ENCODE results near the gene PHRF1.

Gene PHRF1

DNA sequence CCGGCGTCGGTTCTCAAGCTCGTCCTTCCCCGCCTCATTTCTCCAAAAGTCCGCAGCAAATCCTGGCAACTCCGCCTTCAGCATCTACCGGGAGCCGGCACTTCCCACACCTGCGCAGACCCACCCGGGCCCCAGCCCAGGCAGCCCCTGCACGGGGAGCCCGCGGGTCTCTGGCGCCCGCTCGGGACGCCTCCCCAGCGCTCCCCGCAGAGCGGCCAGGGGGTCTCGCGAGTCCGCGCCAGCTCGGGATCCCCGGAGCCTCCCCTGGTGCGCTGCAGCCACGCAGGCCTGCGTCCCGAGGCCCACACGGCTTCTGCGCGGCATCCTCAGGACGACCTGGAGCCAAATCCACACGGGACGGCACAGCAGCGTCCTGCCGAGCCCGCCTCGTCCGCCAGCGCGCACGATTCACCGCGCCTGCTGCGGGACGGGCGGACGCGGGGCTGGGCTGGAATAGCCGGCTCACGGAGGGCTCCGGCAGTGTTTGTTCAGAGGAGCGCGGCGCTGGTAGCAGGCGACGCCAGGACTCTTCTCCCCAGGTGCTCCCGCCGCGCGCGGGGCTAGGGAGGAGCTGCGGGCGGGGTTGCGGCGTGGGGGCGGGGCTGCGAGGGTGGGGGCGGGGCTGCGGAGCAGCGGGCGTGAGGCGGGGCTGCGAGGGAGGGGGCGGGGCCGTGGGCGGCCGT is 816 bp upstream of the PHRF1 start:
- no peak for DNase-seq

DNA sequence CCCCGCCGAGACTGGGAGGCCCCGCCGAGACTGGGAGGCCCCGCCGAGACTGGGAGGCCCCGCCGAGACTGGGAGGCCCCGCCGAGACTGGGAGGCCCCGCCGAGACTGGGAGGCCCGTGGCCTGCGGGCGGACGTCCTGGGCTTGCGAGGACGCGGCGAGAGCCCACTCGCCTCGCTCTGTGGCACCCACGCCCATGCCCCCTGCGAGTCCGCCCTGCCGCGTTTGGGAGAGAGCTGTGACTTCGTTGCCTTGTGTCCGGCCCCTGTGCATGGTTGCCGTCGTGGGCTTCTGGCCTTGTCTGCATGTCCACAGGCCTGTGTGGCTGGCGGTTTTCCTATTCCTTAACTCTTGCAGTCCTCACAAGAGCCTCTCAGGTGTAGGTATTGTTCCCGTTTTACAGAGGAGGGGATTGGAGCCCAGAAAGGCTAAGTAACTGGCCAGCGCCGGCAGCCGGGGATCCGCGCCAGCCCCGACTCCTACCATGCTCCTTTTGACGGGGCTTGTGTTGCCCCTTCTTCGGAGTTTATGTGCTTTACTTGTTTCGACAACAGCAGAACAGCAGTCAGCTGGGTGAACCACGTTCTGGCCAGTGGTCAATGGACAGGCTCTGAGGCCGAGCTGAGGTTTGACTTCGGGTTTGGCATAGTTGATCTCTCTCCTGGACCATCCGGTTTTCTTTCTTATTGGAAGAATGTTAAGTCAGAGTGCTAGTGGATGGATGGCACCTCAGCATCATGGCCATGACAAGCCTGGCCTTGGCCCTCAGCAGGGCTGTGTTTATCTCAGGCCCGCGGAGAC is 741 bp downstream of the PHRF1 start:
- no peak for DNase-seq

DNA sequence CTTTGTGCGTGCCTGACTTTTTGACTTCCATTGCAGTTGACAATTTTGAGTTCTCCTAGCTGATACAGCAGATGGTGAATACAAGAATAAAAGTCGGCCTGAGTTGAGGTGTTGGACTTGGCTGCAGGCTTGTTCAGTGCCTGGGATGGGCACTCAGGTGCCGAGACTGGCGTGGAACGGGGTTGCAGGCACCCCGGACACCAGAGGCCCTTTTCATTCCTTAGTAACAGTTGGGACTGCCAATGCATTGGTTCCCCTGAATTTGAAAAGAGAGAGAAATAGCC is 1.3 kb downstream of the PHRF1 start:
- no peak for DNase-seq

DNA sequence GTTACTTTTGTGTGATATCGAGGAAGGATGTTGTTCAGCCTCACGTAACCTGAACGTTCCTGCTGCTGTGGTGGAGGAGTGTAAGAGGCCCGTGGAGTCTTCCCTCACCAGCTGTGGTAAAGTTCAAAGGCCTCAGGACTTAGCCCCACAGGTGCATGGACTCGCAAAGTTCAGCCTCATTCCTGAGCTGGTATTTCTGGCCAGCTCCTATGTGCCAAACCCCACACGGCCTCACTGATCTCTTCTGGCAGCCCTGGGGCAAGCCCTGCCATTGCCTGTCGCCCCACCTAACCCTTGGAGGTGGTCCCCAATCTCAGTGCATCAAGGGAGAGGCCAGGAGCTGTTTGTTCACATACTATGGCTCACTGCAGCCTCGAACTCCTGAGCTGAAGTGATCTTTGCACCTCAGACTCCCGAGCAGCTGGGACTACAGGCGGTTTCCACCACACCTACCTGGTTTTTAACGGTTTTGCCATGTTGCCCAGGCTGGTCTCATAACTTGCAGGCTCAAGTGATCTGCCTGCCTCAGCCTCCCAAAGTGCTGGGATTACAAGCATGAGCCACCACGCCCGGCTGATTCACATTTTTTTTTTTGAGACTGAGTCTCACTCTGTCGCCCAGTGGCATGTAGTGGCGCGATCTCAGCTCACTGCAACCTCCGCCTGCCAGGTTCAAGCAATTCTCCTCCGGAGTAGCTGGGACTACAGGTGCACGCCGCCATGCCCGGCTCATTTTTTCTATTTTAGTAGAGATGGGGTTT is 2.2 kb downstream of the PHRF1 start:
- no peak for DNase-seq

DNA sequence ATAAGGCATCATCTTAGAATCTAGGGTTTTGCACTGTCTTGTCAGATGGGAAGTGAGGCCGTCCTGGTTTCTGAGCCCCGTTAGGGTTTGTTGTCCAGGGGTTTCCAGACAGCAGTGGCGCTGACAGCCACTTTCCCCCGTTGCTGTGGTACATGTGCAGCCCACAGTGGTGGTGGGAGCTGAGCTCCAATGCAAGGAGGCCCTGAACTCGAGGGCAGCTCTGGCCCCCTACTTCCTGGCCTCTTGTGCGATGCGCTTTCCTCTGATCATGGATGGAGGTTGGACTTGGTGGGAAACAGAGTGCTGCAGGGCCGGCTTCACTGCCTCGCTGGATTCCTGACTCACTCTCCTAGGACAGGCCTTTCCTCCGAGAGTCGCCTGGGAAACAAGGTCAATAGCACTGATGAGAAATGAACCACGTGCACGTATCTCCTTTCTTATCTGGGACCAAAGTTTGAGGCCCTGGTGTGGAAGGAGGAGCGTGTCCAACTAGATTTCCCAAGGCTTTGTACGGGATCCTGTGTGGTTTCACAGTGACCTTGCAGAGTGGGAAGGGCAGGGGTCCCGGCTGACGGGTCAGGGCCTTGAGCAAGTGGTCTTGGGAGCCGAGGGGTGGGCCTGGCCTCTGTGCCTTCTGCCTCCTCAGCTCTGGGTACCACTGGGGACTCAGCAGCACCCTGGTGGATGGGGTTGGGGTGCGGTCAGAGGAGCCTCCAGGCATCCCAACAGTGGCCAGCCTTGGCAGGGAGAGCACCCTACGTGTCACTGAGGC is 3.7 kb downstream of the PHRF1 start:
- DNase-seq = no peak

GRCh38 chr11:581342-581741 is 5.1 kb downstream of the PHRF1 start:
- no peak for DNase-seq

GRCh38 chr11:581752-582151 is 5.5 kb downstream of the PHRF1 start:
- no peak for DNase-seq

DNA sequence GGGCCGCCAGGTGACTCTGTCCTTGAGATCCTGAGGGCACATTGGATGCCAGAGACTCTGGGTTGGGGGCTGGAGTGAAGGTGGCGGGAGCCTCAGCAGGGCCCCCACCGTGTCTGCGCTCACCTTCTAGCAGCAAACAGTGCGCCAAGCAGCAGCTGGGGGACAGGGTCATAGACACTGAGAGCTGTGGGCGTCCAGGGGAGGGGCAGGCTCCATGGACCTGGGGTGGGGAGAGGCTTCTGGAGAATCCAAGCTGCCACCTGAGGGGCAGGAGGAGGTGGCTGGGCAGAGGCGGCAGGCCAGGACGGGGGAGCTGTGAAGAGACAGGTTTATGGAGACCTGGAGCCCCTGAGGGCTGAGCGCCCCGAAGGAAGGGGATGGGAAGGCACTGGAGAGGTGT is 8.0 kb downstream of the PHRF1 start:
- no peak for DNase-seq

- DNase-seq = no peak
These were observed 10.4 kb downstream of the PHRF1 start for GRCh38 chr11:586376-587316.

GRCh38 chr11:587546-587945 is 11.3 kb downstream of the PHRF1 start:
- DNase-seq = no peak

DNA sequence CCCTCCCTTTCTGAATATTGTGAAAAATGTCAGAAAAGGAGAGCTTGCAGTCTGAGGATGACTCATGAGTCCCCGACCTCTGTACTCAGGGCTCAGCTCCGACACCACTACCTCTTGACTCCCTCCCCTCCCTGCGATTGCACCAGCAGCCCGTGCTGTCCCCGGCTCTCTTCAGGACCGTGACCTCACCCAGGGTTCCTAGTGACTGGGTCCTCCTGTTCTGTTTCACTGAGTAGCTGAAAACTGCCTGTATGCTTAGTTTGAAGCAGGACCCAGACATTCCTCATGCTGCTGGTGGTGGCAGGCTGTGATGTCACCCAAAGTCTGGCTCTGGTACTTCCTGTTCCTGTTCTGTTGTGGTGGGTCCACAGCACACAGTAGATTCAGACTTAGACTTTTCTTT is 11.7 kb downstream of the PHRF1 start:
- DNase-seq = no peak

DNA sequence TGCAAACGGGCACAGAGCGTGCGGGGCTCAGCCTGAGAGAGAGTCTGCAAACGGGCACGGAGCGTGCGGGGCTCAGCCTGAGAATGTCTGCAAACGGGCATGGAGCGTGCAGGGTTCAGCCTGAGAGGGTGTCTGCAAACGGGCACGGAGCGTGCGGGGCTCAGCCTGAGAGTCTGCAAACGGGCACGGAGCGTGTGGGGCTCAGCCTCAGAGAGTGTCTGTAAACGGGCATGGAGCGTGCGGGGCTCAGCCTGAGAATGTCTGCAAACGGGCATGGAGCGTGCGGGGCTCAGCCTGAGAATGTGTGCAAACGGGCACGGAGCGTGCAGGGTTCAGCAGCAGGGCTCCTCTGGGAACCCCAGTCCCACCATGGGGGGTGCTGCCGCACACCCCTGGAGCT is 13.5 kb downstream of the PHRF1 start:
- no peak for DNase-seq

DNA sequence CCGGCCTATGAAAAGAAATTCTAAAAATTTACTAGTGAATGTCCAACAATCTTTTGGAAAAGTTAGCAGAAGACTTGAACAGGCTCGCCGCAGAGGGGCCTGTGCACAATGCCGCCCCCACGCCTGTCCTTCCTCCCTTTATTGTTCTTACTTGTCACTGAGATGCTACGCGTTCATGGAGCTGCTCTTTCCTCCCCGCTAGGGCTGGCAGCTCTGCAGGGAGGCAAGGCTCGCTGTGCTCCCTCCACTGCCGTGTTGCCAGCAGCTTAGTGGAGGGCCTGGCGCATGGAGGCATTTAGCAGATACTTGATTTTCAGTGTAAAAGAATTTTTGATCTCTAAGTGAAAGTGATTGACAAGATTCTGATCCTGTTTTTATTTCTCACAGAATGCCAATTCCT is 14.7 kb downstream of the PHRF1 start:
- no peak for DNase-seq

DNA sequence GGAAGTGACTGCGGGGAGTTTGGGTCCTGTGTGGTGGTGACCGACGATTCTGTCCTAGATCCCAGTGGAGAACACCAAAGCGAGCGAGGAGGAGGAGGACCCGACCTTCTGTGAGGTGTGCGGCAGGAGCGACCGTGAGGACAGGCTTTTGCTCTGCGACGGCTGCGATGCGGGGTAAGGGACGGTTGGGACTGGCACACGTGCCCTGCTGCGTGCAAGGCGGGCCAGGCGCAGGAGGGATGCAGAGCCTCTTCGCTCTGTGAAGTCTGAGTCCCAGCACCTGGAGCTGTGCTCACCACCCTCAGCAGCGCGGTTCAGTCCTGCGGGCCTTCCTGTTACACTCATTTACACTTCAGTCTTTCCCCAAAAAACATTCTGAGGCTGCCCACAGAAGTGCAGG is 16.2 kb downstream of the PHRF1 start:
- DNase-seq = no peak

DNA sequence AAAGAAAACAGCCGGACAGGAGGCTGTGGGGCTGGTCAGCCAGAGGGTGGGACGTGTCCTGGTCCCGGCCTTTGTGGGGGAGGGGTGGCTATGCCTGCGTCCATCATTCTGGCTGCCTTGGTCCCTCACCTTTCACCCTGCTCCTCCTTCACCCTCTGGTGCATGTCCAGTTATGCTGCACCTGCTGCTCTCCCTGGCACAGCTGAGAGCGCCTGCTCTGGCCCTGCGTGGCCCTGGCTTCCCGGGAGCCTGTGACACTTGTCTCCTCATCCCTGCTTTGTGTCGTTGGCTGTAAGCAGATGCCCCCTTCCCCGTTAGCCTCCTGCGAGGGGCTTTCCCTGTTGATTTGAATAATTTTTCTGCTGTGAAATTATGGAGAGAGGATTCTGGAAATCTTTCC is 16.6 kb downstream of the PHRF1 start:
- no peak for DNase-seq

- DNase-seq = no peak
These were observed 17.1 kb downstream of the PHRF1 start for GRCh38 chr11:593347-593746.

DNA sequence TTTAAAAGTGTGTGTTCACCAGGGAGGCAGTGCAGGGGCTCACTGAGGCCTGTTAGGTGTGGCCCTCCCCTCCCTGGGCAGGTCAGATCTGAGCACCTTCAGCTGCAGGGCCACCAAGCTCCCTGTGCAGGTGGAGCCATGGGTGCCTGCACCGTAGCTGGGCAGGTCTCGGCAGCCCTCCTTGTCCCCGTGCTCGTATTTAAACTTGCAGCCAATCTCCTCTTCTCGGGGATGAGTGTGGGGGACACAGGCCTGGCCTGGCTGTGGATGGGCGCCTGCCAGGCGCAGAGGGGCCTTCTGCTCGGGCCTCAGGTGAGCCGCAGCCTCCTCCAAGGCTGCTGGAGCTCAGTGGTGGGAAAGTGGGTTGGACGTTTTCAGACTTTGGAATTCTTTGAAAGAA is 19.1 kb downstream of the PHRF1 start:
- DNase-seq = no peak

GRCh38 chr11:596374-596773 is 20.1 kb downstream of the PHRF1 start:
- DNase-seq = no peak

- DNase-seq = no peak
These were observed 21.0 kb downstream of the PHRF1 start for GRCh38 chr11:597166-597725.

DNA sequence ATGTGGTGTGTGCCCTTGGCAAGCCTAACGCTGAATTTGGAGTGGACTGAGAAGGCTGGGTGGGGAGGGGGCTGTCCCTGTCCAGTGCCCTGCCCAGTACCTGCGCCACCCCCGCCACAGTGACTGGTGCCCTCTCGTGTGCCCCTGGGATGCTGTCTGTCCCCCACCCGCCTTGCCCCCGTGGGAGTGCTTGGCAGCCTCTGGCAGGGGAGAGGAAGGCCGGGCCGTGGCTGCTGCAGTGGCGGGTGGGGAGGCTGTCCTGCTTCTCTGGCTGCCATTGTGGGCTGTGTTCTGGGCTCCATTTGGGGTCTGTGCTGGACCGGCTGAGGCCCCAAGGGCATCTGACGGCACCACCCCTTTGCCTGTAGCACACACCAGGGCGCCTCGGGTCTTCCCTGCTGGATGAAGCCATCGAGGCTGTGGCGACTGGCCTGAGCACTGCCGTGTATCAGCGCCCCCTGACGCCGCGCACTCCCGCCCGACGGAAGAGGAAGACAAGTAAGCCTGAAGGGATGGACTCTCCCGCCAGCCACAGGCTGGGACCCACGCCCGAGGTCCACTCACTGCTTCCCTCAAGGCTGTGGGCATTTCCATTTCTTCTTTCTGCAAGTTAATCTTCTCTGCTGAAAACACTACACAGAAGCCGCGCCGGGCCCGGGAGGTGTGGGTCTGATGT is 21.9 kb downstream of the PHRF1 start:
- no peak for DNase-seq

GRCh38 chr11:601573-602245 is 25.4 kb downstream of the PHRF1 start:
- DNase-seq = no peak

All from NCI-H187 treated with DMSO at 0.1 percent for 48 hours (cell line).